Measurements from ENCODE around the gene PDK2.

- TF ChIP-seq EZH2 (IDR thresholded peaks at IDR 0.05; ENCODE audit: low read length, unreplicated experiment), result no peak
- TF ChIP-seq CTCF (conservative IDR thresholded peaks at IDR 0.05; ENCODE audit: low read depth, low read length), result no peak
Measured at GRCh38 chr17:50055426-50056216, 39.5 kb upstream of the PDK2 start, which contains the start of gene ITGA3.
